HG03575 (cell line): ENCODE data around the gene NUP160.
"Not testable (repeated sequence)": the region's sequence is repeated elsewhere in the genome, so short reads cannot be mapped to it uniquely, and the experiment has no call there.

ENCODE experiments used
- ATAC-seq: cut with Tn5 transposase; IDR thresholded peaks from one replicate; pipeline ENCODE4 v1.9.1; 2021; ENCODE audit not compliant: unreplicated experiment, insufficient number of reproducible peaks, low FRiP score; ENCODE audit errors: extremely low read depth

Gene NUP160

GRCh38 chr11:47828284-47828683 is 19.9 kb downstream of the NUP160 start:
- ATAC-seq: no peak

- not testable (repeated sequence) for ATAC-seq
Measured at GRCh38 chr11:47822664-47823063, 25.5 kb downstream of the NUP160 start.

- ATAC-seq: no peak
Measured at GRCh38 chr11:47819743-47820142, 28.4 kb downstream of the NUP160 start.

- no peak for ATAC-seq
Measured at GRCh38 chr11:47800759-47801158, 47.4 kb downstream of the NUP160 start.

- no peak for ATAC-seq
Measured at GRCh38 chr11:47797633-47798032, 50.5 kb downstream of the NUP160 start.

- no peak for ATAC-seq
Measured at GRCh38 chr11:47791774-47792430, 56.2 kb downstream of the NUP160 start.

- not testable (repeated sequence) for ATAC-seq
Measured at GRCh38 chr11:47790017-47790416, 58.1 kb downstream of the NUP160 start.

- no peak for ATAC-seq
Measured at GRCh38 chr11:47788181-47788580, 60.0 kb downstream of the NUP160 start.

GRCh38 chr11:47786373-47786772 is 61.8 kb downstream of the NUP160 start:
- ATAC-seq: no peak

GRCh38 chr11:47784785-47785381 is 63.3 kb downstream of the NUP160 start:
- ATAC-seq: no peak

GRCh38 chr11:47783087-47783610 is 65.0 kb downstream of the NUP160 start:
- ATAC-seq: no peak

- ATAC-seq: no peak
Measured at GRCh38 chr11:47778878-47779483, 69.2 kb downstream of the NUP160 start.

GRCh38 chr11:47775240-47775869 is 72.8 kb downstream of the NUP160 start:
- ATAC-seq: no peak

- ATAC-seq: no peak
Measured at GRCh38 chr11:47773882-47774281, 74.3 kb downstream of the NUP160 start.

GRCh38 chr11:47769556-47769955 is 78.6 kb downstream of the NUP160 start:
- ATAC-seq: not testable (repeated sequence)

GRCh38 chr11:47768101-47768612 is 80.0 kb downstream of the NUP160 start:
- no peak for ATAC-seq

- ATAC-seq: peak; percentile 4
Measured at GRCh38 chr11:47766509-47767227, 81.5 kb downstream of the NUP160 start.

GRCh38 chr11:47765086-47765485 is 83.1 kb downstream of the NUP160 start:
- no peak for ATAC-seq

GRCh38 chr11:47759291-47759690 is 88.9 kb downstream of the NUP160 start:
- not testable (repeated sequence) for ATAC-seq
